HEK293T (cell line): ENCODE results near the gene UNC13C.

Source experiments
- BHLHE40 ChIP-seq: fragments of 450-650 bp; IDR thresholded peaks from 2 replicates; pipeline ENCODE4 v1.6.1; 2016; ENCODE audit warnings: mild to moderate bottlenecking, moderate library complexity, borderline replicate concordance
- FOXM1 ChIP-seq: fragments of 450-650 bp; IDR thresholded peaks from 2 replicates; pipeline ENCODE4 v1.6.1; 2017; ENCODE audit warnings: mild to moderate bottlenecking, borderline replicate concordance
- L3MBTL2 ChIP-seq: fragments of 450-650 bp; conservative IDR thresholded peaks from 2 replicates; pipeline ENCODE4 v1.6.1; 2016; ENCODE audit warnings: mild to moderate bottlenecking
- NFRKB ChIP-seq: fragments of 450-650 bp; IDR thresholded peaks from 2 replicates; pipeline ENCODE4 v1.6.1; 2016; ENCODE audit warnings: mild to moderate bottlenecking, moderate library complexity
- SP1 ChIP-seq: fragments of 450-650 bp; IDR thresholded peaks from 2 replicates; pipeline ENCODE4 v1.6.1; 2017

DNA sequence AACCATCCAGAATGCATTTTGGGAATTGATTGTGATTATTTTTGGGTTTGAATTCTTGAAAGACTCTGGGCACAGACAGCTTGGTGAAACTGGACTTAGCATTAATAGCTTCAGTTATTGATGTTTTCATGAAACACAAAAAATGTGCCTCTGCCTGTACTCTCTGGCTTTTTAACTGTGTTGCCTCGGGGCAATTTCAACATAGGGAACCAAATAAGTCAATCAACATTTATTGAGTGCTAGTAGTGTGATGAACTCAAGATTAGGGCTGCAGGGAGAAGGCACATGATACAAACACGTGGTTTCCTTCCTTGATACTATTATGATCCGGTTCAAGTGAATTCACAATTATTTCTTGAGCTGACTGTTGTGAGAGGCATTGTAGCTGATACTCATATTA, 50.8 kb downstream of the UNC13C start:
- TF ChIP-seq SP1, result no peak
- no peak for TF ChIP-seq FOXM1
- TF ChIP-seq NFRKB, result no peak
- TF ChIP-seq L3MBTL2, result no peak
- TF ChIP-seq BHLHE40, result no peak
